Measurements from ENCODE around the gene ZBTB20.

ZBTB20 gene

GRCh38 chr3:114328345-114328744 lies 818.7 kb downstream of the ZBTB20 start:
- no peak for DNase-seq (ENCODE audit: low spot score)

DNA sequence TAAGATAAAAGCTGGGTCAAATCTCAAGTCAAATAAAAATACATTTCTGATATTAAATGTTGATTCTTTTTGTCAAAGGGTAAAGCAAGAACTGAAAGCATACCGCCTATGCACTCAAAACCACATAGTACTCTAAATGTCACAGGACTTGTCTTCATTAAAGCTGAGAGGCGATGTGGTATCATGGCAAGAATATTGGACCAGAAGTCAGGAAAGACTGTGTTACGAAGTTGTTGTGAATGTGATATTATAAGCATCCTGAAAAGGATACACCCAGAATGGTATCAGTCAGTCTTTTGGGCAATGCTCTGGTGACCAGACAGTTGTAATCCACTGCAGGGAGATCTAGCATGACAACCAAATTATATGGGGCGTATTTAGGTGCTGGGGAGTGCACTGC lies 819.4 kb downstream of the ZBTB20 start:
- no peak for DNase-seq (ENCODE audit: low spot score)

DNA sequence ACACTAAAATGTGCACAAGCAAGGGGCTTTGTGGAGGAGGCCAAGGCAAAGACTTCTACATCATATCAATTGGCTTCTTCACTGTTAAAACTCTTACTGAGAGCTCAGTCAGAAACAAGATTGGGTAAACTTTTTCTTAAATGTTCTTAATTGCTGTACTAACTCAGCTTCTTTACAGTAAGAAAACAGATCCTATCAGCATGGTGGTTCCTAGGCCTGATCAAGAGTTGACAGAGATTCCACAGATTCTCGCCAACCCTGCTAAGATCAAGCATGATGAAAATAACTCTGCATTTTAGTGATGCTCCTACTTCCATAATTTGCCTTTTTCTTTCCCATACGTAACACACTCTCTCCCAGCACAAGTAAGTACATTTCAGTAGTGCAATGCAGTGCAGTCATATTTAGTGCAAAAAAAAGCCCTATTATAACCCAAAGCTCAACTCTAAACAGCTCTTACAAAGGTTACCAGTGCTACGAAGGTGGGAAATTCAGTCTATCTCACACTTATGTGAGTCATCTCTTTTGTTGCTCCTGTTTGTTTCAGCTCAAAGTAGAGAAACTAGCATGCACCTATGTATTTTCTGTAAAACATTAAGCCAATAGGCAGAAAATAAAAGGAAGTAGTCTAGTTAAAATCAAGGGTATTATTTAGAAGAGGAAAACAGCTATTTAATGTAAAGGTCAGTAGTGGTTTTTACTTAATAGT lies 823.4 kb downstream of the ZBTB20 start:
- no peak for DNase-seq (ENCODE audit: low spot score)

DNA sequence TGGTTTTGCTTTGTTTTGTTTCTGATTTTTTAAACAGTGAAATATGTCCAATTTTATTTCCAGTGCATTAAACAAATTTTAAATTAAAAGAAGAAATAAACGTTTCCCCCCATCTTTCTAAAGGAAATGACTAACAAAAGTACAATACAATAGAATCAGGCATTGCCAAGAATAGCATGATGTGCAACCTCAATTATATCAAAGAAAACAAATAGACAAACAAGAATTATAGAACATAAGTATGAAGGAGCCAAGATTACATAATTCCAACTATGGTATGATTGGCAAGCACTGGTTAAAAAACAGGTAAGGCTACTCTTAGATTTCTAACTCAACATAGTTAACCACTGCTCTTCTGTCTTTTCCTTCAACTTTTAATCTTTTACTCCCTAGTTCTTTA lies 826.8 kb downstream of the ZBTB20 start:
- no peak for DNase-seq (ENCODE audit: low spot score)

DNA sequence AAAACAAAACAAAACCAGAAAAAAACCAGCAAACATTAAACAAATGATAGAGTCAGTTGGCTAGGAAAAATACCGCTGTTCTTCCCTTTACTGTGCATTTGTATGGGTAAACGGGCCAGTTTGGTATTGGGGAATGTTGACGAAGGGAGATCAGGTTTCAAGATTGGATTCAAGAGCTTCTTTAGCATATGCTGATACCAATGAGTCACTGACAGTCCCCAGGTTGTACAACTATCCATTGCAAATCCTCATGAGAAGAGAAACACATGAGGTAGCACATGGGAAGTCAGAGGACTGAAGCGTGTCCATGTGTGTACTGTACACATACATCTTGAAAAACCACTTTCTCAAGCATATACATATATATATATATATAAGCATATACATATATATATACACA lies 827.6 kb downstream of the ZBTB20 start:
- peak; percentile 60 for DNase-seq (ENCODE audit: low spot score)

- DNase-seq (ENCODE audit: low spot score): no peak
Observed at GRCh38 chr3:114318295-114318694, 828.8 kb downstream of the ZBTB20 start.

GRCh38 chr3:114314282-114314681 lies 832.8 kb downstream of the ZBTB20 start:
- no peak for DNase-seq (ENCODE audit: low spot score)

GRCh38 chr3:114313426-114313825 lies 833.7 kb downstream of the ZBTB20 start:
- no peak for DNase-seq (ENCODE audit: low spot score)

DNA sequence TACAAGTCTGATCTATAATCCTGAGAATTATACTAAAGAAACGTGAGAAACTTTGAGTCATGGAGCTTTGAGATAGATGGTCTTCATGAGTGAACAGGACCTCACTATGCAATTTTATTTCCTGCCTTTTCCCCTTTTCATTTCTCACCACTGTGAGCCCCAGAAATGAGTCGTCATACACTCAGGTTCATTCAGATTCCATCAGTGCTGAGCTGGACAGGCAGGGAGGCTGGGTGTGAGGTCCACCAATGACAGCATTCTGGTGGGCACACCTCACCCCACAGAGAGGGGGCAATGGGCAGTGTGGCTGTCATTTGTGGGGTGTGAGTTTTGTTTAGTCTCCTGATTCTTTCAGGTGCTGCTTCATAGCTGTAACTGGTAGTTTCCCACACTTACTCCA lies 836.4 kb downstream of the ZBTB20 start:
- DNase-seq (ENCODE audit: low spot score): no peak

DNA sequence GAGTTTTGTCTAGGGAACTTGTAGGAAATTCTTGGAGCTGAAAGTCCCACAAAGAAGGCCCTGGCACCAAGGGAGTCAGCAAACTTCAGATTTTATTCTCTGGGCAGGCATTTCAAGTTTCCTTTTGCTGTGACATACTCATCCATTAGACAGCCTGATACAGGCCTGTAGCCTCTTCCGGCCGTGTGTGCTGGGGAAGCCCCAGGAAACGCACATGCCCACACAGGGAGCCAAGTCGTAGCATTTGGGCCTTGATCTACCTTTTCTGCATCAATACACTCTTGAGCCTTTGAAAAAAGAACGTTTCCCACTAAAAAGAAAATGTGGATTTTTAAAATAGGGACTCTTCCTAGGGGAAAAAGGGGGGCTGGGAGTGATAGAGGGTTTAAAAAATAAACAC lies 838.3 kb downstream of the ZBTB20 start:
- DNase-seq (ENCODE audit: low spot score): no peak

DNA sequence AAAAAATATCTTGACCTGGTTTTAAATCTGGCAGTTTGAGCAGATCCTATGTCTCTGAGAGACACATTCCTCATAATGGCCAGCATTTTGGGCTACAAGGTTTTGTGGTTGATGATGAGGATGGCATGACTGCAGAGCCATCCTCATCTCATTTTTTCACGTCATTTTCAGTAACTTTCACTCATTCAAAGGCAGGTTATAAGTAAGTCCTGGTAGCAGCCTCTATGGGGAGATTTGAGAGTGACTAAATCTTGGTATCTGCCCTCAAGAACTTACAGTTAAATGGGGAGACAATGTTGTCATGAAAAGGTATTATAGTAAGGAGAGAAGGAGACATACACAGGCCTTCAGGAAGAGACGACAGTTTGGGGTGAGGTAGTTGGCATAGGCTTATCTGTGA lies 838.7 kb downstream of the ZBTB20 start:
- no peak for DNase-seq (ENCODE audit: low spot score)

- no peak for DNase-seq (ENCODE audit: low spot score)
Observed at GRCh38 chr3:114307832-114308231, 839.3 kb downstream of the ZBTB20 start.

- DNase-seq (ENCODE audit: low spot score): no peak
Observed at GRCh38 chr3:114307222-114307830, 839.8 kb downstream of the ZBTB20 start.

GRCh38 chr3:114299941-114300624 lies 847.0 kb downstream of the ZBTB20 start:
- no peak for DNase-seq (ENCODE audit: low spot score)

- DNase-seq (ENCODE audit: low spot score): peak; percentile 37
Observed at GRCh38 chr3:114299421-114299820, 847.7 kb downstream of the ZBTB20 start.

GRCh38 chr3:114295946-114296345 lies 851.1 kb downstream of the ZBTB20 start:
- DNase-seq (ENCODE audit: low spot score): no peak

DNA sequence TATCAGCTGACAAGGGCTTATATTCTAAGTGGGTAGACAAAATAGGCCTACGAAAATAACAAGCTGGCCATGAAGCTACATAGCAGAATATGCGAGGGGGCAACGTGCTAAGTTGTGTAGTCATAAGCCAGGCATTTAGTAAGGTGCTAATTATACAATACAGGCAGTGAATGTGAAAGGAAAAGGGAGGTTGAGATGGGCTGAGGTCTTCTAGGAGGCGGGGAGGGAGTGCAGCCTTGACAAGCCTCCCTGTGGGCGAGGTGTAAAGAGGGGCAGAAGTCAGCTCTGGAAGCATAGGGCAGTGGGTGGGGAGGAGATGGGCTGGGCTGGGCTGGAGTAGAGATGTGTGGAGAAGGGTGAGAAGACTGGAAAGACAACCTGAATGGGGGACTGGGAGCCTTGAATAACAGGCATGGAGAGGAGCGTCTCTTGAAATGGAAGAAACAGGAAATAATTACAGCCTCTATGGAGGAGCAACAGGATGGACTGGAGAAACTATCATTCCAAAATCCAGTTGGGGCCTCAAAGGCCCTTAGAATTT lies 852.1 kb downstream of the ZBTB20 start:
- no peak for DNase-seq (ENCODE audit: low spot score)

DNA sequence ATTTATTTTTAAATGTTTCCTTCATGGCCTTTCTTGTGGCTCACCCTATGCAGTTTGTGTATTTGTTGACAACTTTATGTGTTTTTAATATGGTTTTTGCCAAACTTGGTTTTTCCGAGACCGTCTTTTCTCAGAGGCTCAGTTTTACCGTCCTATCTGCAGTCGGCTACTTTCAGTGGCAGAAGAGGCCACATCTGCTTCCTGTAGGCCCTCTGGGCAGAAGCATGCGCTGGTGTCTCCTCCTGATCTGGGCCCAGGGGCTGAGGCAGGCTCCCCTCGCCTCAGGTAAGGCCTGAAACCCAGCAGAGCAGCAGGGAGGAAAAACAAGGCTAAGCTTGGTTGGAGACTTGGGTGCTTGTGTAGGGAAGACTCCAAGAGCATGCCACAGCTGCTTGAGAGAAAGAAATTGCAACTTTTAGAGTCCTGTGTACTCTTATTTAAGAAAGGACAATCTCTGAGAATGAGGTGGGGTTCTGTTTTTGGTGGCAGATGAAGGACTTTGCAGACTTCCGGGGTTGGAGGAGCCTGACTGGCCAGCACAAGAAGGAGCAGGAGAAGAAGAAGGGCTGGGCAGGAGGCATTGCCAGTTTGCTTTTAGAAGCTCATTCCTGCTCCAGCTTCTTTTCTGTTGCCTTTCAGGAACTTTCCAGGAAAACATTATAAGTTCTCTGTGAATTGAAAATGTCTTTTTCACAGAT lies 853.1 kb downstream of the ZBTB20 start, which contains the start of gene TIGIT:
TIGIT (plus strand) TSS at position 191 of the 698 bp plus-strand sequence; CDS start at position 225, 34 bp downstream.
- DNase-seq (ENCODE audit: low spot score): no peak

GRCh38 chr3:114290911-114291901 lies 855.9 kb downstream of the ZBTB20 start:
- peak; percentile 73 for DNase-seq (ENCODE audit: low spot score)

GRCh38 chr3:114286266-114286665 lies 860.8 kb downstream of the ZBTB20 start:
- no peak for DNase-seq (ENCODE audit: low spot score)

DNA sequence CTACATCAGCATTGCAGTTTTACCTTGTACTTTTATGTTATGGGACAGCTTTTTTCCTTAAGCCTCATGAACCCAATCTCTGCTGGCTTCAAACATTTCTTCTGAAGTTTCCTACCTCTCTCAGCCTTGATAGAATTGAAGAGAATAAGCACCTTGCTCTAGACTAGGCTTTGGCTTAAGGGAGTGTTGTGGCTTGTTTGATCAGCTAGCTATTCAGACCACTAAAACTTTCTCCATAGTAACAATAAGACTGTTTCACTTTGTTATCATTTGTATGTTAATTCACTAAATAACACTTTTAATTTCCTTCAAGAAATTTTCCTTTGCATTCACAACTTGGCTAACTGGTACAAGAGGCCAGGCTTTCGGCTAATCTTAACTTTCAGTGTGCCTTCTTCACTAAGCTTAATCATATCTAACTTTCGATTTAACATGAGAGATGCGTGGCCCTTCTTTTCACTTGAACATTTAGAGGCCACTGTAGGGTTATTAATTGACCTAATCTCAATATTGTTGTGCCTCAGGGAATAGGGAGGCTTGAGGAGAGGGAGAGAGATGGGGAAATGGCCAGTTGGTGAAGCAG lies 861.3 kb downstream of the ZBTB20 start:
- no peak for DNase-seq (ENCODE audit: low spot score)

Data from AG08396 (cell line).